SIG-M5 treated with dmso at 0.1 percent for 504 hours (cell line): ENCODE data around the gene RGS7.
"Not testable (repeated sequence)": the region's sequence is repeated elsewhere in the genome, so short reads cannot be mapped to it uniquely, and the experiment has no call there.

Experiments used
- DNase-seq: peaks from one replicate; lab custom pipeline; 2025; ENCODE audit not compliant: unreplicated experiment; lab: John Stamatoyannopoulos, UW

The RGS7 gene

GRCh38 chr1:241332037-241332409 is 25.0 kb downstream of the RGS7 start:
- no peak for DNase-seq

GRCh38 chr1:241331328-241332036 is 25.5 kb downstream of the RGS7 start:
- no peak for DNase-seq

DNA sequence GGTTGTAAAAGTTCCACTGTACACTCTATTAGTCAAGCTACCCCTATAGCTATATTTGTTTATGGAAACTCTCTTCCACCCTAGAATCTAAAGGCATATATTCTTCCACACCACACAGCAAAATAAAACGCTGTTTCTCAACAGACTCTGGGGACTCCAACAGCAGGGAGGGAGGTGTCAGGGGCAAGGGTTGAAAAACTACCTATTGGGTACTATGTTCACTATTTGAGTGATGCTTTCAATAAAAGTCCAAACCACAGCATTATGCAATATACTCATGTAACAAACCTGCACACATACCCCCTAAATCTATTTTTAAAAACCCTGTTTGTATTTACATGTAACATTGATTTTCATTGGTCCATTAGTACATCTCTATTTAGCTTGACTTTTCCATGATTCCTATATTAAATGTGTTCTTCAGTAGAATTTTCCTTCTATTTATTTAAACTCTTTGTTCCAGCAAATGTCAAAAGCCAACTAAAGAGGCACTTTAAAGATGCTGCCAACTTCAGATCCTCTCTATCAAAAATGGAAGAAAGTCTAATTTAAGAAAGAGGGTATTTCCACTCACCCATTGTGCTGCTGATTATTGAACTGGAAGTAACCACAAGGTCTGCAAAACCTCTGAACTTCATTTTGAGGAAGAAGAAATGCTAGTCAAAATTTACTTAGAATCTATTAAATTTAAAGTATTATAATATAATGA is 26.2 kb downstream of the RGS7 start:
- DNase-seq, result no peak

DNA sequence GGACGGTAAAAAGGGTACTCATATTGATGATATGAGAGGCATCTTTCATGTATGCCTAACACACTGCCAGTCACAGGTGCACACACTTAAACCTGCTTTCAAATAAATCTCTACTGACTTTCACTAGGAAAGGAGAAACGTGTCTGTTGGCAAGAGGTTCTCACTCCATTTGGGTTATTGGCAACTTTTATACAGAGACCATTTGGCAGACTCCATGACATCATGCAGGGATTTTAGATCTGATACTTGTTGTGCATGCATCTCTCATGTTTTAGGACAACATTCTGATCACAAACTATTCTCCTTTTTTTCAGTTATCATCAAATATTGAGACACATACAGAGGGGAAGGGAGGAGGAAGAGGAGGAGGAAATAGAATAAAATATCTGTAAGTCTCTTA is 31.5 kb downstream of the RGS7 start:
- no peak for DNase-seq

DNA sequence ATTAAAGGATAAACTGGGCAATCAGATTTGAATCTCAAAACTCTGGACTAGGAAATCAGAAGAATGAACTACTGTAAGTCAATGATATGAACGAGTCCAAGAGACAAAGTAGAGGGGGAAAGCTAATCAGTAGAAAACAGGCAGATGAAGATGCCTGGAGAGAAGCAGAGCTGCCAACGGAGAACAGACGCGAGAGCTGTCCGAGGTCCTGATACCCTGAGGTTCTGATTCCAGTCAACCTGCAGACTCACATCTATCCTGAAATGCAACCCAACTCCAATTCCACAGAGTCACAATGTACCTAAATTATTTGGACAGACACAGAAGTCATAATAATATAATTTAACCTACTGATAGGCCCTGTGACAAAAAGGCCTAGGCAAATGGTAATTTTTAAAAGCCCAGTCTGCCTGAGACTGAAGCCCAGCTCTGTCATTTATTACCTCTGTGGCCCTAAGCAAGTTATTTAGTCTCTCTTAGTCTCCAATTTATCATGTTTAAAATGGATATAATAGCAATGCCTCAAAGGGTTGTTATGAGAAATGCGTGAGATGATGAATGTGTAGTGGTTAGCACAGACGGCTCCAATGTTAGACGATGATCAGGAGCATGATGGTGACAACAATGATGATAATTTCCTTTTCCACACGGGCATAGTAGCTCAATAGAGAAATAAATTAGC is 33.4 kb downstream of the RGS7 start:
- peak; percentile 6 for DNase-seq

- no peak for DNase-seq
Observed at GRCh38 chr1:241317676-241318075, 39.3 kb downstream of the RGS7 start.

- DNase-seq, result no peak
Observed at GRCh38 chr1:241316372-241316771, 40.6 kb downstream of the RGS7 start.

GRCh38 chr1:241311056-241311746 is 45.8 kb downstream of the RGS7 start:
- DNase-seq, result no peak

DNA sequence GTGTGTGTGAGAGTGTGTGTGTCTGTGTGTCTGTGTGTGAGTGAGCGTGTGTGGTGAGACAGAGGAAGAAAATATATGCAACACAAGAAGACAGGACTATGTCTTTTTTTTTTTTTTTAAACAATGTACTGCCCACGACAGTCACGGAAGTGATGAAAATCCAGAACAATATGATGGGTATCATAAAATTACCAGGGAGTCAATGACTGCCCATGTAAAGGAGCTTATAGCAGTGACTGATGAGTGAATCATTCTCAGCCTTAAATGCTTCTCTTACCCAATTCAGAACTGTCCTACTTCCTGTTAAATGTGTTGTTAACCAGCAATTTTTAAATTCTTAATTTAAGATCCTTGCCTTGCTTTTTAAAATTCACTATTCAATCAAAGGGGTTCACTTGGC is 46.6 kb downstream of the RGS7 start:
- DNase-seq, result no peak

DNA sequence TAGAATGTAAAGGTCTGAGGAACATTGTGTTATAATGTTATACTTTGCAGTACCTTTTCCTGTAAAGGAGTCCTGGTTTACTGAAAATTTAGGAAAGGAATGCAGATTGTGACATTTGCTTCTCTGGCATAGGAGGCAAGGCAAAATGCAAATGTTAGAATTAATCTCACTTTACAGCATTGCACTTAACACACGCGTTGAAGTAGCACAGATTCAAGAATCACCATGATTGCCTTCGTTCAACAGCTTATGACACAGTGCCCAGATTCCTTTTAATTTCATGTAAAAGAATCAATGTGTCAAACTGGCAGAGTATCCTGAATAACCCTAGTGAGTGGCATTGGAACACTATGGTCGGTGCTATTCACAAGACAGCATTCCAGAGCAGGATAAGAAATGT is 47.4 kb downstream of the RGS7 start:
- DNase-seq, result no peak

DNA sequence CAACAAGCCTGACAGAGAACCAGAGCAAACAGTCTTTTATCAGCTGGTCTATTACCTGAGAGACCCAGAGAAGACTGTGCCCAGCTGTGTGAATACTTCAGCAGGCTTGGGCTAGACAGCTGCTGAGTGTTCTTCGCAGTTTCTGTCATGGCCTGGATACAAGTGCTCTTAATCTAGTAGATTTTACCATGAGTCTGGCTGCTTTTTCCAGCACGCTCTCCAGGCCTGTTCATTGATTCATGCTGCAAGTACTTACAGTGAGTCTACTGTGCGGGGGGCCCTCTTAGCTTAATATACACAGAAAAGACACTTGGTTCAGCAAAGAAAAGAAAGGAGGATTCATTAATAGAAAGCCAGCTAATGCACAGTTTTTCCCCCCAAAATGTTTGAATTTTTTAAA is 48.5 kb downstream of the RGS7 start:
- DNase-seq, result no peak

DNA sequence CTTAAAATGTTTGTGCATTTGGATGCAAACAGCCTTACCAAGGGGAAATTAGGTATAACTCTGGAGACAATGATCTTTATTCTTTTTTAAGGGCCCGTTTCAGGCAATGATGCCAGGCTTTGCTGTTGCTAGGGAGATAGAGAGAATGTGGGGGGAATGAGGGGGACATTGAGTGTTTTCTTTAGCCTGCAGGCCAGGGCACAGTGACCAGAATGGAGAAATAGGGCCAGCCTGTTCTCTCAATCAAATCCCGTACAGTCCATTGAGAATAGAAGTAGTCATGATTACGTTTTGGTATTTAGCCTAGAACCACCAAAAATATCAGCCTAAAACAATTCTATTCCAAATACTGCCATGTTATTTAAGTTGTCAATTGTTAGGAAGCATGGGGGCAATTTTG is 49.0 kb downstream of the RGS7 start:
- DNase-seq, result no peak

GRCh38 chr1:241306125-241306790 is 50.7 kb downstream of the RGS7 start:
- no peak for DNase-seq

DNA sequence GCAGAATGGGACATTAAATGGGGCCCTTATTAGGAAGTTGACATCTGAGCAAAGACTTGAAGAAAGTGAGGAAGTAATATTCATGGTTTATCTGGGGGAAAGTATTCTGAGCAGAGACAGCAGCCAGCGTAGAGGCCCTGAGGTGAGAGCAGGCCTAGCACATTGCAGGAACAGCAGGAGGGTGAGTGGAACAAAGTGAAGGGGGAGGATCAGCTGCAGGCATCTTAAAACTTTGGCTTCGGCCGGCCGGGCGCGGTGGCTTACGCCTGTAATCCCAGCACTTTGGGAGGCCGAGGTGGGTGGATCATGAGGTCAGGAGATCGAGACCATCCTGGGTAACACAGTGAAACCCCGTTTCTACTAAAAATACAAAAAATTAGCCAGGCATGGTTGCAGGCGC is 55.0 kb downstream of the RGS7 start:
- DNase-seq, result not testable (repeated sequence)

DNA sequence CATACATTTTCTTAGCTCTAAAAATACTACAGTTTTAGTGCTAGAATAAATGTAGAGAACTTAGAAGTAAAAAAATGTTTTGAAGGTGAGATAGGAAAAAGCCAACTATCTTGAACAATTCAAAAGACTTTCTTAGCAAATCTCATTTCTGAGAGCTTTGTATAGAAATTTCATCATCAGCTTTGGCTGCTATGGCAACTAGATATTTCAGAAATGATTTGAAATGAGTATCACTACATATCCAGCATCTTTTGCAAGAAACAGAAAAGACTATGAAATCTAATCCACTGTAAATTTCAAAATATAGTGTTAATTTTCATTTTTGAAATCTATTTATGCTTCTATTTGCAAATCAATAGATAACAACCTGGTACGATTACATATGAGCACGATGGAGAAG is 57.7 kb downstream of the RGS7 start:
- no peak for DNase-seq

DNA sequence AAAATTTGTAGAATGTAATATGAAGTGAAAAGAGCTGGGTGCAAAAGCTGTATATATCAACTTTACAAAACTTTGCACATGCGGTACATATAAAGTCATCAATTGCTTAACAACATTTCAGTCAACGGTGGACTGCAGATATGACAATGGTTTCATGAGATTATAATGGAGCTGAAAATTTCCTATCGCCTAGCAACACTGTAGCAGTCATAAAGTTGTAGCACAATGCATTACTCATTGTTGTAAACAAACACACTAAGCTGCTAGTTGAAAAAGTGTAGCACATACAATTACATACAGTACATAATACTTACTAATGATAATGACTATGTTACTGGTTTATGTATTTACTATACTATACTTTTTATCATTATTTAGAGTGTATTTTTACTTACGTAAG is 64.0 kb downstream of the RGS7 start:
- DNase-seq, result no peak

- not testable (repeated sequence) for DNase-seq
Observed at GRCh38 chr1:241291548-241291947, 65.5 kb downstream of the RGS7 start.

DNA sequence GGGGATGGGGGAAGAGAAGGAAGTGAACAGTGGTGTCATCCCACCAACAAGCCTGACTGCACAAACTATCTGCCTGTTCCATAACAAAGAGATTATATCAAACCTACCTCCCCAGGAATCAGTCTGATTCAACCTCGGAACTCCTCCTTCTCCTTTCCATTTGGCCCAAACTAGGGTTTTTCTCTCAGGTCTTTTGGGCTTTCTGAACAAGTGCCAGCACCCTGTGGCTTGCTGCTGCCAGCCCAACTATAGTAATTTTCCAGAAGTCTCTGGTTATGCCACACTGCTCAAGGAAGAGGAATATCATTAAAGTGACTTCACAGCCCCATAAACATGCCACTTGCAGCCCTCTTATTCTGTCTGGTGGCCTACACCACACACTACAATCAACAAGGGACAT is 70.5 kb downstream of the RGS7 start:
- DNase-seq, result no peak

GRCh38 chr1:241276391-241276790 is 80.6 kb downstream of the RGS7 start:
- DNase-seq, result no peak

DNA sequence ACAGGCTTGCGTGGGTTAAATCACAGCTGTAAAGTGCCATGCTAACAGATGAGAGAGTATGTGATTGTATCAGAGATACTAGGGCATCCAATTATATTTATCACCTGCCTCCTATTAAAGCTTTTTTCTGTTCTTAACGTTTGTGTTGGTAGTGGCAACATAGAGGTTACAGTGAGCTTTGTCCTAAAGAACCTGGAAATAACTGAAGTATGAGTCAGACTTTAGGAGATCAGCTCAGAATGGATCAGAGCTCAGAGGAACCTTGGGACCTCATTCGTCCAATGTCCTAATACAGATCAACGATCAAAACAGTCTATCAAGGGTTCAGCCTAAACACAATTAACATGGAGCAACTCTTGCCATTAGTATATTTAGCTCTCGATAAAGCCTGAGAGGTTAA is 81.0 kb downstream of the RGS7 start:
- no peak for DNase-seq

GRCh38 chr1:241275226-241275625 is 81.8 kb downstream of the RGS7 start:
- no peak for DNase-seq
